GM18508 (cell line): ENCODE results near the gene ZNF729.
"Not testable (repeated sequence)": the region's sequence is repeated elsewhere in the genome, so short reads cannot be mapped to it uniquely, and the experiment has no call there.

Experiments
- ATAC-seq: cut with Tn5 transposase; IDR thresholded peaks from one replicate; pipeline ENCODE4 v1.9.1; 2021; ENCODE audit warnings: moderate number of reproducible peaks; ENCODE audit not compliant: insufficient read depth, unreplicated experiment

Gene ZNF729

GRCh38 chr19:22286151-22286810 is at the start of gene ZNF729:
ZNF729 (plus strand) TSS chr19:22286441; CDS start chr19:22286526, 85 bp downstream.
- ATAC-seq: no peak

- no peak for ATAC-seq
Observed at GRCh38 chr19:22256856-22257255, 29.4 kb upstream of the ZNF729 start.

- no peak for ATAC-seq
Observed at GRCh38 chr19:22257381-22257780, 28.9 kb upstream of the ZNF729 start.

- no peak for ATAC-seq
Observed at GRCh38 chr19:22257916-22258315, 28.3 kb upstream of the ZNF729 start.

DNA sequence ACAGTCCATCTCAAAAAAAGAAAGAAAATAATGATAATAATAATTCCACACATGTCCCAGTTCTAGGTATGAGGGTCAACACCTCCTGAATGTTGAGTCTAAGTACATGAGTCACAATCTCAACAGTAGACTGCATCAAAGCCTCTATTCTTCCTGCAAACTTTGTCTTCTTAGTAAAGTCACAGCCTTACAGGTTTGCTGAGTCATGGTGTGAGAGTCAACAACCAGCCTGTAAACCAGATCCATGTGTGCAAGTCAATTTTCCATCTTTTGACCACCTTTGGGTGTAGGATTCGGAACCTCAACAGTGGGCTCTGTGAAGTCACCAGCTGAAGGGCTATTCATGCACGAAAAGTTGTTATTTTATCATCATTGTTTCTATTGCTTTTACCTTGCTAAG is 25.7 kb upstream of the ZNF729 start:
- no peak for ATAC-seq

- no peak for ATAC-seq
Observed at GRCh38 chr19:22261596-22261995, 24.6 kb upstream of the ZNF729 start.

- ATAC-seq: no peak
Observed at GRCh38 chr19:22263121-22263520, 23.1 kb upstream of the ZNF729 start.

DNA sequence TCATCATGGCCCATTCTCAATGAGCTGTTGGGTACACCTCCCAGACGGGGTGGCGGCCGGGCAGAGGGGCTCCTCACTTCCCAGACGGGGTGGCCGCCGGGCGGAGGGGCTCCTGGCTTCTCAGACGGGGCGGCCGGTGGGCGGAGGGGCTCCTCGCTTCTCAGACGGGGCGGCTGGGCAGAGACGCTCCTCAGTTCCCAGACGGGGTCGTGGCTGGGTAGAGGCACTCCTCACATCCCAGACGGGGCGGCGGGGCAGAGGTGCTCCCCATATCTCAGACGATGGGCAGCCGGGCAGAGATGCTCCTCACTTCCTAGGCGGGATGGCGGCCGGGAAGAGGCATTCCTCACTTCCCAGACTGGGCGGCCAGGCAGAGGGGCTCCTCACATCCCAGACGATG is 35.3 kb downstream of the ZNF729 start:
- ATAC-seq: not testable (repeated sequence)

DNA sequence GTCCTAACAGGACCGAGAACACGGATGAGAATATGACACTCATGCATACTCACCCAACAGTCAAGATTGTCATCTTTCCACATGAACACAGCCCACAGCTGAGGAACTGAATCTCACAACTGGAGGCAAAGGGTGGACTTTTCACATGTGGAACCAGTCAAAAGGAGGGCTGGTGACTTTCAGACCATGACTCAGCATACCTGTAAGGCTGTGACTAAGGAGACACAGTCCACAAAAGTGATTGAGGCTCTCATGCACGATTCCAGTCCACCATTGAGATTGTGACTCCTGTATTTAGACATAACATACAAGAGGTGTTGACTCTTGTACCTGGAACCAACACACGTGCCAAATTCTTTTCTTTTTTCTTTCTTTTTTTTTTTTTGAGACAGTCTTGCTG is 40.0 kb downstream of the ZNF729 start:
- ATAC-seq: no peak

DNA sequence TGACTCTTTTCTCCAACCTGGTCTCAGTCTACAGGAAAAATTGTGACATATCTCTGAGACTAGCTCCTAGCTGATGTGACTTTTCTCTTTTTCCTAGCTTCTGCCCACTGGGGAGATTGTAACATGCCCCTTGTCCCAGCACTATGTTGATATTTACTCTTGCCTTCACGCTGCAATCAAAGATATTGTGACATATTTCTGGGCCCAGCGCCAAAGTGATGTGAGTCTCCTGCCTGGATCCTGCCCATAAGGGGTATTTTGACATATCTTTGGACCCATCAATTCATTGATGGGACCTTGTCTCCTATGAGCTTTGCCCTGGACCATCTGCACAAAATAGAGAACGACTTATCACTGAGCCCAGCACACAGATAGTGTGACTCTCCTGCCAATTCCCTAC is 41.1 kb downstream of the ZNF729 start:
- no peak for ATAC-seq

- ATAC-seq: no peak
Observed at GRCh38 chr19:22331521-22331920, 45.3 kb downstream of the ZNF729 start.

DNA sequence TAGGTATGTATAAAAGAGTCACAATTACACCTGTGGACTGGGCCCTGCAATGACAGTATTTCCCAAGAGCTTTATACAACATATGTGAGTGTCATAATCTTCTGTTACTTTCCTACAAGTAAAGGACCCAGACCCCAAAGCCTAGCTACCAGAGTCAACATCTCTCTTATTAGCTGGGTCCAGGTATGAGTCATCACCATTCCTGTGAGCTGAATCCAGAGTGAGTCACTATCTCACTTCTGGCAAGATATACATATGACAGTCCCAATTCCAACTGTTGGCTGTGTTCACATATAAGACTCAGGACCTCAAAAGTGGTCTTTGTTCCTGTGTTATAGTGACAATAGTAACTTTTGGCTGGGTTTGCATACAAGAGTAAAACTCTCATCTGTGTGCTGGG is 46.7 kb downstream of the ZNF729 start:
- no peak for ATAC-seq

DNA sequence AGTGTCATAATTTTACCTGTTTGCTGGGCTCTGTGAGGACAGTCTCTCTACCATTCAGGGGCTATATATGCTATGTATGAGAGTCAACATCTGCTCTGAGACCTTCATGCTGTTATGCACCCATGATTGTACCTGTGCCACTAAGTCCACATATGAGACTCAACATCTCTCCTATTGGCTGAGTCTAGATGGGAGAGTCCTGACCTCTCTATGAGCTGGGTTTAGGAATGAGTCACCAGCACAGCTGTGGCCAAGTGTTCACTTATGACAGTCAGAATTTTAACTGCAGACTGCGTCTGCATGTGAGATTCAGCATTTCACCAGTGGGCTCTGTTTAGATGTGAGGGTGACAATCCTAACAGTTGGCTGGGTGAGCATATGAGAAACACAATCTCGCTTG is 49.5 kb downstream of the ZNF729 start:
- ATAC-seq: no peak

DNA sequence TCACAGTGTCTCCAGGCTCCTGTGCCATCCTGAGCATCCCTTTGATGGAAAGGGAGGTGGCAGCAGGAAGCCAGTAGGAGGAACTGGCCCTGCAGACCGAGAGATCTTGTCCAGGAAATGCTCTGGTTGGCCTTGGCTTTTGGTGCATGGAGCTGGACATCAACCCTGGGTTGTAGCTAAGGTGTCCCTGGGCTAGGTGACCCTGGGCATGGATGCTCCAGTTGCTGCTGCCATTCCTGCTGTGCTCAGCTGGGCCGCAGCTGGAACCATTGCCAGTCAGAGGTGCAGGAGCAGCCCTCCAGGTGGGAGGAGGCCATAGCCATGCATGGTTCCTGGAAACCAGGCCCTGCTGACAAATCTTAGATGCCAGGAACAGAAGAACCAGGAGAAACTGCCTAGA is 68.4 kb downstream of the ZNF729 start:
- no peak for ATAC-seq
